Activated T-cell treated with anti-CD3 and anti-CD28 coated beads for 4 hours (primary cell): ENCODE measurements around the gene NEBL.

Experiments
- DNase-seq: peaks from one replicate; pipeline ENCODE4 v3.0.0-alpha.2; 2020

The NEBL gene

GRCh38 chr10:20856484-20856883, 40.6 kb downstream of the NEBL start:
- no peak for DNase-seq

- no peak for DNase-seq
Observed at GRCh38 chr10:20855398-20856038, 41.6 kb downstream of the NEBL start.

DNA sequence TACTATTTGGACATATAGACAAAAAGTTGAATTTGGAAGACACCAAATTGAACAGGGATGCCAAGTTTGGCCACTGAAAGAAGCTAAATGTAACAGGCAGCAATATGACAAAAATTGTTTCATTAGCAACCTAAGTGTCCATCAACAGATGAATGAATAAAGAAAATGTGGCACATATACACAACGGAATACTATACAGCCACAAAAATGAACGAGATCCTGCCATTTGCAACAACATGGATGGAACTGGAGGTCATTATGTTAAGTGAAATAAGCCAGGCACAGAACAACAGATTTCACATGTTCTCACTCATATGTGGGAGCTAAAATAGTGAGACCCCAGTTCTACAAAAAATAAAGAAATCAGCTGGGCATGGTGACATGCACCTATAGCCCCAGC, 43.8 kb downstream of the NEBL start:
- no peak for DNase-seq

DNA sequence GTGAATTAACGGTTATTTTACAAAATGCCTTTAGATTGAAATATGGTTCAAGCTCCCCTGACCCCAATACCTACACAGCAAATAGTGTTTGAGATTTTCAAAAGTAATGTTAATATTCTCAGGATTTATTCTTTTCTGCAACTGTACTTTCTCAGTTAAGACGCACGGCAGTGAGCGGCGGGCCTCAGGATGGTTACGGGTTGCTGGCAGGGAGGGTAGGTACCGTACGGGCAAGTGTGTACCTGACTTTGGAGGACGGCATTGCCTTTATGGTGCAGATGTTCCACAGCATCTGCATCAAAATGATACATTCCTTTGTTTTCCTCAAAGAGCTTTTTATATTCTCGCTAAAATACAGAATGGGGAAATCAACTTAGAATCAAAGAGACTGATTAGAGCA, 44.8 kb downstream of the NEBL start:
- no peak for DNase-seq

DNA sequence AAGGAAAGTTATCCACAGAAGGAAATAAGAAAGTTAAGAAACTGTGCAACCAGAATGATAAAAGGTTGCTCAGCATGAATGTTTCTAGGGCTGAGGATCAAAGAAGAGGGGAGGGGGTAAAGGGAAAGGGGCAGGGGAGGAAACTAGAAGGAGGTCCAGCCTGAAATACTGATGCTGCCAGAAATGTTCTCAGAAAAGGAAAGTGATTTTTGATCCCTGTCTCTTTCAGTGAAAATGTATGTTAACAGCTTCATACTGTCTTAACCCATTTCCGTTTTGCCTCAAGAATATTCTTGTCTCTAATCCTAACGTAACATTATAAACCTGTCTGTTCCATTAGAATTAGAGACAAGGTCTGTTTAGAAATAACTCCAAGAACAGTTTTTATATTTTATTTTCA, 49.6 kb downstream of the NEBL start:
- no peak for DNase-seq

GRCh38 chr10:20846263-20846662, 50.8 kb downstream of the NEBL start:
- DNase-seq, result no peak

- no peak for DNase-seq
Observed at GRCh38 chr10:20841419-20841818, 55.7 kb downstream of the NEBL start.

DNA sequence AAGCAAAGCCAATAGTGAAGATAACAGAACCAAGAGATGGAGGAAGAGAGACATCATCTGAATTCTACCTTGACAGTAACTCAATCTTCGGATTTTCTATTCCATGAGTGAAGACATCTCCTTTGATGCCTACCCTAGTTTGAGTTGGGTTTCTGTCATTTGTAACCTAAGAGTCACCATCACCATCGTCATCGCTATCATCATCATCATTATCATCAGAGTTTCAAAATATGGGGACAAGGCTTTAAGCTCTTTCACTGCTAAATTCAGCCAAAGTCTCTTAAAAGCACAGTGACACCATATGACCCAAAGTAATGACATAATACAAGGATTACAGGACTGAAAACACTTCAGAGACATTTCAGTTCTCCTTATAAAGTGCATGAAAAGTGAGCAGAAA, 57.2 kb downstream of the NEBL start:
- DNase-seq, result no peak

- DNase-seq, result no peak
Observed at GRCh38 chr10:20839141-20839540, 58.0 kb downstream of the NEBL start.

DNA sequence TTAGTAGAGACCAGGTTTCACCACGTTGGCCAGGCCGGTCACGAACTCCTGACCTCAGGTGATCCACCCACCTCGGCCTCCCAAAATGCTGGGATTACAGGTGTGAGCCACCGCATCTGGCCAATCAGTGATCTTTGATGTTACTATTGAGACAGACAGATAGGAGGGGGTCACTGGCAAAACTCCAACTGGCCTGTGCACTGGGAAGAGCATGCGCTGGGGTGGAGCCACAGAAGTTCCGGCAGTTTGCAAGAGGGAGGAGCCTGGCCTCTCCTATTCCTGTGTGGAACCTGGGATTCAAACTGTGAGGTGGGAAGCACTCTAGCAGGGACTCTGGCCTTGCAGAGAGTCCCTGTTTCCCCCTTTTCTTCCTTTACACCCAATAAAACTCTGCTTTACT, 60.7 kb downstream of the NEBL start:
- DNase-seq, result no peak

GRCh38 chr10:20835335-20835734, 61.8 kb downstream of the NEBL start:
- DNase-seq, result no peak

DNA sequence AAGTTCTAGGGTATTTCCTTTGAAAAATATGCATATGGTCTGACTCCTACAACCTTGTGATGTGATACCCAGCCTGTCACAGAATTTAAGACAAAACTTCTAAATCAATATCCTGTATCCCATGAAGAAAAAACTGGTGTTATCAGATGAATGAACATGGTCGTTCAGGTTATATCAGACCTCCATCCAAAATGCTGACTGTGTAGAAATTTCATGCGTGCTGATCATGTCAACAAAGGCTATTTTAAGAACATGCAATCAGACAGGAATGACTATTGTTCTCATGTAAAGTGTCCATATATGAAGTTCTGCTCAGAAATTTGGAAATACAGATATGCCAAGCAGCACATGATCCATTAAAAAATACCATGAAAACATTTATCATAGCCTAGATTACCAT, 62.3 kb downstream of the NEBL start:
- DNase-seq, result no peak

DNA sequence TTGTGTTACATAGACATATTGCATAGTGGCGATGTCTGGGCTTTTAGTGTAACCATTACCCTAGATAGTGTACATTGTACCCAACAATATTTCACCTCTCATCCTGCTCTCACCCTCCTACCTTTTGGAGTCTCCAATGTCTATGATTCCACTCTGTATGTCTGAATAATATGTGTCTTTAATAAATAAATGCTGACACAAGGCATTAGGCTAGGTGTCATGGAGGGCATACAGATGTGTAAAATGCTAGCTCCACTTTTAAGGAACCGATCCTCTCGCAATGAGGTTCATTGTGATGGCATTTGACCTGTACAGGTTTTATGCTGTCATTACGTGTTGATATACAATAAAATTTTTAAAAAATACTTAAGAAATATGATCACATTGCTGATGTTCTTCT, 74.3 kb downstream of the NEBL start:
- DNase-seq, result no peak

DNA sequence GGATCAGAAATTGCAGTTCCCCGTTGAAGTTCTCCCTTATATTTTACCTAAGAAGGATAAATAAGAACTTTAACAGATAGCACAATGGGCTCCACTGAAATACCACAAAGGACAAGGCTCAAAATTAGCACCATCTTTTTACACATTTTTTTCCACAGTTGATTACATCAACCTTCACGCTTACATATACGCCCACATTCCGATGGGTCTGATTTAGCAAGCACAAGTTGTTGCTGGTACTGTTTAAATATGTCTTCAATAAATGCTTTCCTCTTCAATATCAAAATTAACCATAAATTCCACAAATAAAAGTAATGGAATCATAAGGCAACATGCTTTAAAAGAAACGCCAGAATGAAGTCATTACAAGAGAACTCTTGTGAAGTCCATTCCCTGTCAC, 79.5 kb downstream of the NEBL start:
- no peak for DNase-seq

DNA sequence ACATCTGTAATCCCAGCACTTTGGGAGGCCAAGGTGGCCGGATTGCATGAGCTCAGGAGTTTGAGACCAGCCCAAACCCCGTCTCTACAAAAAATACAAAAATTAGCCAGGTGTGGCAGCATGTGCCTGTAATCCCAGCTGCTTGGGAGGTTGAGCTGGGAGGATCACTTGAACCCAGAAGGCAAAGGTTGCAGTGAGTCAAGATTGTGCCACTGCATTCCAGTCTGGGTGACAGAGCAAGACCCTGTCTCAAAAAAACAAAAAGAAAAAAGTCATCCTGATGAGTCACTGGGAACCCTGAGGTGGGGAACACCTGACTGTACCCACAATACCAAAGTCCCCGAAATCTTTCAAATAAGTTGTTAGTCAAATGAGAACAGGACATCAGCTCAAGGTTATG, 80.0 kb downstream of the NEBL start:
- no peak for DNase-seq

DNA sequence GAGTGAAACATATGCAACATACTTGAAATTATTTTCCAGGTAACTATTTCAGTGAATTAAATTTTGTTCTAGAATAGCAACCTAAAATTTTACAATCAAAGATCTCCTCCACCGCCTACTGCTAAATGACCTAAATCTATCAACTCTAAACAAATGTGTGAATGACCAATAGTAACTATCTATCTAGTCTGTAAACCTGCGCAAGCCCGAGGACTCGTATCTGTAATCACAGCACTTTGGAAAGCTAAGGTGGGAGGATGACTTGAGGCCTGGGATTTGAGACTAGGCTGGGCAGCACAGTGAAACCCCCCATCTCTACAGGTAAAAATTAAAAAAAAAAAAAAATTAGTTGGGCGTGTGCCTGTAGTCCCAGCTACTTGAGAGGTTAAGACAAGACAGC, 83.0 kb downstream of the NEBL start:
- DNase-seq, result no peak

DNA sequence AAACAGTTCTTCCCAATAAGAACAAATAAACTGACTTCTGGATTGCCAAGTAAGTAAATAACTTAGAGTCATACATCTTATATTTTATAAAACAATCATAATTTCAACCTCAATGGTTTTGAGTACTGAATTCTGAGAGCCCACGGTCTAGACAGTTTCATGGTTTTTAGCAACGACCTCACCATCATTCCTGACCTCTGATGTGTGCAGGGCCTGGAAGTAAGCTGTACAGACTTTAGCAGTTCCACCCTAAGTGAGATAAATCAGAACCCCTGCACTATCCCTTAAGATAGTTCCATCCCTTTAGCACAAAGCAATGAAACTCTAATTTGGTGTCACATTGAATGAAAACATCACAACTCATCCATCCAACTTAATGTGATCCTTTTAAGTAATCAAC, 86.0 kb downstream of the NEBL start:
- no peak for DNase-seq

GRCh38 chr10:20809631-20810030, 87.5 kb downstream of the NEBL start:
- DNase-seq, result no peak

DNA sequence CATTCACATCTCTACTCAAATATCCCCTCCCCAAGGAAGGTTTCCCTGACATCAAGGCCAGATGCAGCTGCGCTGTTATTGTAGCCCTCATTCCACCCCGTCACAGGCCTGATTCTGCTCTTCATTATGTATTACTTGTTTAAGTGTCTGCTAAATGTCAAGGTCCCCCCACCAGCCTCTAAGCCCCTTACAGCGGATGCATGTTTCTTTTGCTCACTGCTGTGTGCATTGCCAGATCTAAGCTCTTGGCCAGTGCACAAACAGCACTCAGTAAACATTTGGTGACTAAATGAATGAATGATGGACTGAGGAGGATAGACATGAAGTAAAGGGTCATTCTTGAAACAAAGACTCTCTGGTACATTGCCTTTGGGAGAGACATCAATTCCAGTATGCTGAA, 90.6 kb downstream of the NEBL start:
- DNase-seq, result no peak

- DNase-seq, result no peak
Observed at GRCh38 chr10:20797290-20797689, 99.8 kb downstream of the NEBL start.

DNA sequence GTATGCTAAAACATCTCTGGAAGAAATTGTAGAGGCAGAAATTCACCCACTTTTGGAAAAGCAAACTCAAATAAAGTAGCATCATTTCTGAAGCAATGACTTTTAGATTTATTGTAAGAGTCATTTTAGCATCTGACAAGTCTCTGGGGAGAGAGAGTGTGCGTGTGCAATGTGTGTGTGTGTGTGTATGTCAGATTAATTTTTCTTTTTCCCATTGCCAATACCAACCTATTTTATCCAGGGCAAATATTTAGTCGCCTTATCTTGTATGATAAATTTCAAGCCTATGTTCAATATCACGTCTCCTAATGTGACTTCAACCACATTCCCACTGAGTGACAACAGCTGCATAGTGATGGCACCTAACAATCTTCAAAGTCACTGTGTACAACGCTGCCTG, 101.7 kb downstream of the NEBL start:
- DNase-seq, result no peak

- no peak for DNase-seq
Observed at GRCh38 chr10:20785174-20785573, 111.9 kb downstream of the NEBL start.

- no peak for DNase-seq
Observed at GRCh38 chr10:20778008-20778757, 118.9 kb downstream of the NEBL start.

DNA sequence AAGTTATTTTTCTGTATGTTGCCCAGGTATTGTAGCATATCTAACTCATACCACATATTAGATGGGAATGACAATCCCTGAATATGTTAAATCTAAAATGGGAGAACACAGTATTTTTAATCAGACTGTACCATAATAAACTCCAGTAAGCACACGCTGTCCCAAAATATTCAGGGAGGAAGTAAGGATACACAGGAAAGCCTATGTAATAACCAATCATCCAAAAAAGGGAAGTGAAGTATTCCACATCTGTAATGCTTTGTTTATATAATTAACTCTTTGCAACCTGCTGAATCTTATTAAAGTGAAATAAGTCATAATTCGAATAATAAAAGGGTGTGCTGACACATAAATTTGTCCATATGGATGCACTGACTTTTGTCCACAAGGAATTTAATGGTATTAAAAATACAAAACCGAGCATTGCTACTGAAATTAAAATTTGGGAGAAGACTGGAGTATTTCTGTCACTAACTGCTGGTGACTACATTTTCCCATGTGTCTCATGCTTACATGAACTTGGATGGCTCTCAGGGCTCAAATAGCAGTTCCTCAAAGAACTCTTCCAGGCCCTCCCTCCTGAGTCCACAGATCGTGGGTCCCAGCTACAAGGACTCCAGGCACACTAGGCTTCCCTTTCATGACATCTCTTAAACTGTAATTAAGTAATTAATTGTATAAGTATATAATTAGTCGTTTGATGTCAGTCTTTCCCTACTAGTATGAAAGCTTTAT, 120.6 kb downstream of the NEBL start:
- DNase-seq, result no peak
